HFF-Myc (cell line): ENCODE results near the gene RASSF7.

Source experiments
- DNase-seq: peaks from one replicate; pipeline ENCODE4 v3.0.0-alpha.2; 2011; ENCODE audit warnings: low read depth; ENCODE audit errors: extremely low read depth
- H3K4me3 ChIP-seq: replicated peaks from 2 replicates; pipeline ENCODE4 v1.5.1; 2011; ENCODE audit warnings: low read depth, mild to moderate bottlenecking, control low read depth, low read length
- TF ChIP-seq, protein P1 (sequence below): IDR thresholded peaks from 2 replicates; pipeline ENCODE4 v1.5.1; 2012; ENCODE audit warnings: mild to moderate bottlenecking, low read depth, low read length, control low read depth; ENCODE audit errors: missing control alignments

The RASSF7 gene

DNA sequence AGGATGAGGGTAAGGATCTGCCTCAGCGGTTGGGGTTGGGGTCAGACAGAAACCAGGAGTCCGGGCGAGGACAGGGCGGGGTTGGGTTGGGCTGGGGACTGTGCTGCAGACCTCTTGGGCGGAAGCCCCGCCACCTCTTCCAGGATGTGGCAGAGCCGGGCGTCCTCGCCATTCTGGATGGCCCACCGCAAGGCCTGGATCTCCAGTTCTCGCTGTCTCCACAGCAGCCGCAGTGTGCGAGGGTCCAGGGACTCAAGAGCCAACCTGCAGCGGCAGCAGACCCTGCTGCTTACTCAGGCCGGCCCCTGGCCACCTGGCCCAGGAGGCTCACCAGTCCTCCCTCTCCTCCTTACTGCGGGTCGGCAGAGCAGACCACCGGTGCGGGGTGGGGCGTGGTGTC is 2.3 kb upstream of the RASSF7 start:
- TF ChIP-seq, protein P1, sequence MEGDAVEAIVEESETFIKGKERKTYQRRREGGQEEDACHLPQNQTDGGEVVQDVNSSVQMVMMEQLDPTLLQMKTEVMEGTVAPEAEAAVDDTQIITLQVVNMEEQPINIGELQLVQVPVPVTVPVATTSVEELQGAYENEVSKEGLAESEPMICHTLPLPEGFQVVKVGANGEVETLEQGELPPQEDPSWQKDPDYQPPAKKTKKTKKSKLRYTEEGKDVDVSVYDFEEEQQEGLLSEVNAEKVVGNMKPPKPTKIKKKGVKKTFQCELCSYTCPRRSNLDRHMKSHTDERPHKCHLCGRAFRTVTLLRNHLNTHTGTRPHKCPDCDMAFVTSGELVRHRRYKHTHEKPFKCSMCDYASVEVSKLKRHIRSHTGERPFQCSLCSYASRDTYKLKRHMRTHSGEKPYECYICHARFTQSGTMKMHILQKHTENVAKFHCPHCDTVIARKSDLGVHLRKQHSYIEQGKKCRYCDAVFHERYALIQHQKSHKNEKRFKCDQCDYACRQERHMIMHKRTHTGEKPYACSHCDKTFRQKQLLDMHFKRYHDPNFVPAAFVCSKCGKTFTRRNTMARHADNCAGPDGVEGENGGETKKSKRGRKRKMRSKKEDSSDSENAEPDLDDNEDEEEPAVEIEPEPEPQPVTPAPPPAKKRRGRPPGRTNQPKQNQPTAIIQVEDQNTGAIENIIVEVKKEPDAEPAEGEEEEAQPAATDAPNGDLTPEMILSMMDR: no peak
- no peak overlapping the region for H3K4me3 ChIP-seq
- no peak for DNase-seq

DNA sequence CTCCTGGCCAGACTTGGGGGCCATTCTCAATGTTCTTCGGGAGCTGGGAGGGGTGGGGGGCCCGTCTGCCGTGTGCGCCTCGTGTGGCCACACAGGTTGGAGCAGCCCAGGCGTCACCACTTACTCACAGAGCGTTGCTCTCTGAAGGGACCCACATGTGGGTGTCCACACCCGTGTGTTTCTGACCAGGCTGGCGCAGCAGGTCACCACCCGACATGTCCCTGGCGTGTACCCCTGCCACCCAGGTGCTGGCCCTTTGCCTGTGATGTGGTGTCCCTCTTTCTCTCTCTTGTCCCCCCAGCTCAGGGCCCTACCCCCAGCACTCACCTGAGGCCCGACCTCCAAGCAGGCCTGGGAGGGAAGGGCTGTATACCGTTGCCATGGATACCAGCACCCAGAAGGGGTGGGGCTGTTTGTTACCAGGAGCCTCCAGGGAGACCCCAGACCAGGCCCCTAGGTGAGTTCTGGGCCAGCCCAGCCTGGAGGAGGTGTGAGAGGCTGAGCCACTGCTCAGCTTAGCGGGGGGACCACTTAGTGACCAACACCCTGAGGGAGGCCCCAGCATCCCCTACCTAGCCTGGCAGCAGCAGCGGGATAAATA is 1.6 kb upstream of the RASSF7 start:
- no peak overlapping the region for H3K4me3 ChIP-seq
- TF ChIP-seq, protein P1: no peak
- DNase-seq: no peak

DNA sequence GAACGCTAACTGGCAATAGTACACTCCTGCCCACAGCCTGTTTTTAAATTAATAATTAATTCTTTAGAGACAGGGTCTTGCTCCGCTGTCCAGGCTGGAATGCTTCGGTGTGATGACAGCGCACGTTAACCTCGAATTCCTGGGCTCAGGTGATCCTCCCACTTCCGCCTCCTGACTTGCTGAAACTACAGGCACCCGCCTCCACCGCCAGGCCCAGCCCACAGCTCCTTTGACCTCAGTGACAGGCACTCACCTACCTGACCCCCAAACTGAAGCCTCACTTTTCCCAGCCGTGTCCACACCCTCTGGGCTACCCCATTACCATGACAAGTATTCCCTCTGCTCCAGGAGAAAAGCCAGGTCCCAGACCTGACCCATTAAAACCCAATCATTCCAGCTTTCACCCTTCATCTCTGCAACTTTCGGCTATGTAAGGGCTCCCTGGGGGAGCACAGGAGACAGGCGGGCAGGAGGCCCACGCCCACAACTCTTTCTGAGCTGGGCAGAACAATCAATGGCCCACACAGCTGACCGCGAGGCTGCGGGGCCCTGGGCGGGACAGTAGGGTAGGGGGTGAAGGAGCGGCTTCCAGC is 962 bp upstream of the RASSF7 start:
- TF ChIP-seq, protein P1: no peak
- peak overlapping the region; percentile 42 for H3K4me3 ChIP-seq
- DNase-seq: no peak

DNA sequence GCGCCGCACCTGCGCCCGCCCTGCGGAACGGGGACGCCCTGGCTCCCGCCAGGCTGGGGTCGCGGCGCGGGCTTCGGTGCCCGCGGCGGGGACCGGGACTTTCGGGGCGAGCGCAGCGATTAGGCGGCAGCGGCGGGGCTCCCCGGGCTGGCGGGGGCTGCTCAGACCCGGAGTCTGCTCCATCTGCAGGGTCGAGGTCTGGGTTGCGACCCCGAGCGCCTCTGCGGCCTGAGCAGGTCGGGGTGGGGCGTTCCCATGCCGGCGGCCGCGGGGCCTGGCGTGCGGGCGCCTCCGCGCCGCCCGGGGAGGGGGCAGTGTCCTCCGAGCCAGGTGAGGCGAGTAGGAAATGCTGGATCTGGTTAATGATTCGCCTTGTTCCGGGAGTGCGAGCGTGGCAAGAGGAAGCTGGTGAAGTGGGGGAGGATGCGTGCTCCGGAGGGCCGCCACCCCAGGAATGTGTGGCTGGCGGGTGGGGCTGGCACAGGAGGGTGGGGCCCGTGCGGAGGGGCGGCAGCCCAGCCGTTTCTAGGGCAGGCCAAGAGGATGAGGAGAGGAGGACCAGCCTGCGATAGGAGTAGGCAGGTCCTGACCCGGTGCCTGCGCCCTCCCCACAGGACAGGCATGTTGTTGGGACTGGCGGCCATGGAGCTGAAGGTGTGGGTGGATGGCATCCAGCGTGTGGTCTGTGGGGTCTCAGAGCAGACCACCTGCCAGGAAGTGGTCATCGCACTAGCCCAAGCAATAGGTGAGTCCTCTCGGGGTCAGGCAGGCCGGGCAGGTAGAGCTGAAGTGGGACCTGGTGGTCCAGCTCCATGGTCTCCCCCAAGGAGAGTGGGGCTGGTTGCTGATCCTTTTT is 606 bp downstream of the RASSF7 start:
- DNase-seq: no peak
- peak overlapping the region; percentile 44 for H3K4me3 ChIP-seq
- TF ChIP-seq, protein P1: no peak

DNA sequence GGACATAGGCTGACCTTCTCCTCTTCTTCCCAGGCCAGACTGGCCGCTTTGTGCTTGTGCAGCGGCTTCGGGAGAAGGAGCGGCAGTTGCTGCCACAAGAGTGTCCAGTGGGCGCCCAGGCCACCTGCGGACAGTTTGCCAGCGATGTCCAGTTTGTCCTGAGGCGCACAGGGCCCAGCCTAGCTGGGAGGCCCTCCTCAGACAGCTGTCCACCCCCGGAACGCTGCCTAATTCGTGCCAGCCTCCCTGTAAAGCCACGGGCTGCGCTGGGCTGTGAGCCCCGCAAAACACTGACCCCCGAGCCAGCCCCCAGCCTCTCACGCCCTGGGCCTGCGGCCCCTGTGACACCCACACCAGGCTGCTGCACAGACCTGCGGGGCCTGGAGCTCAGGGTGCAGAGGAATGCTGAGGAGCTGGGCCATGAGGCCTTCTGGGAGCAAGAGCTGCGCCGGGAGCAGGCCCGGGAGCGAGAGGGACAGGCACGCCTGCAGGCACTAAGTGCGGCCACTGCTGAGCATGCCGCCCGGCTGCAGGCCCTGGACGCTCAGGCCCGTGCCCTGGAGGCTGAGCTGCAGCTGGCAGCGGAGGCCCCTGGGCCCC is 1.4 kb downstream of the RASSF7 start:
- TF ChIP-seq, protein P1: no peak
- DNase-seq: no peak
- no peak overlapping the region for H3K4me3 ChIP-seq

DNA sequence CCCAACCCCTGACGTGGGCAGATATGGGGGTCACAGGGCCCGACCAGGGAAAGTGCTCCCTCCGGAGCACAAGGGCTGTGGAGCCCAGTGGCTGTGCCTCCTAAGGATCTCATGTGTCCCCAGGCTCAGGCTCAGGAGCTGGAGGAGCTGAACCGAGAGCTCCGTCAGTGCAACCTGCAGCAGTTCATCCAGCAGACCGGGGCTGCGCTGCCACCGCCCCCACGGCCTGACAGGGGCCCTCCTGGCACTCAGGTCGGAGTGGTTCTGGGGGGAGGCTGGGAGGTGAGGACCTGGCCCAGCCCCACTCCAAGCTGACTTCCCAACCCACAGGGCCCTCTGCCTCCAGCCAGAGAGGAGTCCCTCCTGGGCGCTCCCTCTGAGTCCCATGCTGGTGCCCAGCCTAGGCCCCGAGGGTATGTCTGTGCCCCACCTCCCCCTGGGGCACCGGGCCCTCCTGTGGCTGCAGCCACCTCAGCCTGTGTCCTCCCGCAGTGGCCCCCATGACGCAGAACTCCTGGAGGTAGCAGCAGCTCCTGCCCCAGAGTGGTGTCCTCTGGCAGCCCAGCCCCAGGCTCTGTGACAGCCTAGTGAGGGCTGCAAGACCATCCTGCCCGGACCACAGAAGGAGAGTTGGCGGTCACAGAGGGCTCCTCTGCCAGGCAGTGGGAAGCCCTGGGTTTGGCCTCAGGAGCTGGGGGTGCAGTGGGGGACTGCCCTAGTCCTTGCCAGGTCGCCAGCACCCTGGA is 2.5 kb downstream of the RASSF7 start:
- no peak overlapping the region for H3K4me3 ChIP-seq
- DNase-seq: no peak
- TF ChIP-seq, protein P1: no peak
